AG04449 (cell line): Measurements from ENCODE around the gene GPHB5.

Experiments used
- CTCF ChIA-PET: fragments of 350-600 bp; formaldehyde crosslinking; extraction: SDS; loops from one replicate; lab custom pipeline; 2021; ENCODE audit warnings: antibody characterized with exemption; lab: Yijun Ruan, JAX
- POLR2A ChIA-PET: fragments of 400-600, 350-600 bp; formaldehyde crosslinking; extraction: SDS; loops from one replicate; lab custom pipeline; 2020; ENCODE audit warnings: antibody characterized with exemption, inconsistent platforms; lab: Yijun Ruan, JAX
- DNase-seq: peaks from one replicate; pipeline ENCODE4 v3.0.0-alpha.2; 2010; ENCODE audit warnings: low read depth, low spot score
- H3K4me3 ChIP-seq: 2 replicates; pipeline ENCODE4 v1.5.1; 2011; ENCODE audit warnings: low read depth, mild to moderate bottlenecking, control low read depth, low read length
- TF ChIP-seq, protein P1 (sequence below): IDR thresholded peaks from one replicate; pipeline ENCODE4 v1.5.1; 2011; ENCODE audit warnings: mild to moderate bottlenecking, moderate library complexity, low read length, control low read depth, inconsistent platforms; ENCODE audit not compliant: insufficient read depth; ENCODE audit errors: missing control alignments

Gene GPHB5

DNA sequence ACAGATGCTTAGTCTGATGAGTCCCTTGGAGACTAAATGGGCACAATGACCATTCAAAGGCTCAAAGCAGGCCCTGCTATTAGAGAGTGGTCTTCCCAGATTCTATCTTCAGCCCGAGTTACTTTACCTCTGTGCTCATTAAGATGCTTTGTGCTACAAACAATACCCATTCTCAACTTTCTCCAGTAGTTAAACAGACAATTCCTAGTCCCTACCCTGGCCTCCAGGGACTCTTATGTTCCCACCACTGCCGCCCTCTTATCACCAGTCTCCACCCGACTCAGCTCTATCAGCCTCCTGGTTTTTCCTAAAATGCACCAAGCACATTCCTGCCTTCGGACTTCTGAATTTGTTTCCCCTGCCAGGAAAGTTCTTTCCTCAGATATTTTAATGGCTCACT, 25.6 kb upstream of the GPHB5 start:
- TF ChIP-seq, protein P1, sequence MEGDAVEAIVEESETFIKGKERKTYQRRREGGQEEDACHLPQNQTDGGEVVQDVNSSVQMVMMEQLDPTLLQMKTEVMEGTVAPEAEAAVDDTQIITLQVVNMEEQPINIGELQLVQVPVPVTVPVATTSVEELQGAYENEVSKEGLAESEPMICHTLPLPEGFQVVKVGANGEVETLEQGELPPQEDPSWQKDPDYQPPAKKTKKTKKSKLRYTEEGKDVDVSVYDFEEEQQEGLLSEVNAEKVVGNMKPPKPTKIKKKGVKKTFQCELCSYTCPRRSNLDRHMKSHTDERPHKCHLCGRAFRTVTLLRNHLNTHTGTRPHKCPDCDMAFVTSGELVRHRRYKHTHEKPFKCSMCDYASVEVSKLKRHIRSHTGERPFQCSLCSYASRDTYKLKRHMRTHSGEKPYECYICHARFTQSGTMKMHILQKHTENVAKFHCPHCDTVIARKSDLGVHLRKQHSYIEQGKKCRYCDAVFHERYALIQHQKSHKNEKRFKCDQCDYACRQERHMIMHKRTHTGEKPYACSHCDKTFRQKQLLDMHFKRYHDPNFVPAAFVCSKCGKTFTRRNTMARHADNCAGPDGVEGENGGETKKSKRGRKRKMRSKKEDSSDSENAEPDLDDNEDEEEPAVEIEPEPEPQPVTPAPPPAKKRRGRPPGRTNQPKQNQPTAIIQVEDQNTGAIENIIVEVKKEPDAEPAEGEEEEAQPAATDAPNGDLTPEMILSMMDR = no peak
- no peak overlapping the region for H3K4me3 ChIP-seq
- DNase-seq = no peak
- CTCF ChIA-PET = no interaction called here
- POLR2A ChIA-PET = no interaction called here

- H3K4me3 ChIP-seq = no peak overlapping the region
- TF ChIP-seq, protein P1 = no peak
- ChIA-PET CTCF (no interaction called here), POLR2A (no interaction called here)
- DNase-seq = peak; percentile 5
These were observed 25.1 kb upstream of the GPHB5 start for GRCh38 chr14:63343878-63344277.

- H3K4me3 ChIP-seq = no peak overlapping the region
- DNase-seq = no peak
- POLR2A ChIA-PET = no interaction called here
- CTCF ChIA-PET = no interaction called here
- TF ChIP-seq, protein P1 = no peak
These were observed 23.6 kb upstream of the GPHB5 start for GRCh38 chr14:63342371-63342770.

GRCh38 chr14:63328787-63329737, 10.3 kb upstream of the GPHB5 start:
- ChIA-PET CTCF (no interaction called here), POLR2A (no interaction called here)
- no peak for DNase-seq

GRCh38 chr14:63326840-63327239, 8.1 kb upstream of the GPHB5 start:
- DNase-seq = no peak
- ChIA-PET POLR2A (no interaction called here), CTCF (interaction anchor here (0.6 kb wide), 1 partner anchor 1149 kb away, joined by 3 read pairs; no protein-coding TSS in a partner anchor)
- H3K4me3 ChIP-seq = no peak overlapping the region
- TF ChIP-seq, protein P1 = no peak

More at GRCh38 chr14:63328787-63329737, 10.3 kb upstream of the GPHB5 start:
- TF ChIP-seq, protein P1 = no peak
- H3K4me3 ChIP-seq = no peak overlapping the region

- no peak for DNase-seq
- POLR2A ChIA-PET = no interaction called here
- CTCF ChIA-PET = interaction anchor here (0.6 kb wide), 1 partner anchor 53 kb away, joined by 3 read pairs; no protein-coding TSS in a partner anchor
- TF ChIP-seq, protein P1 = no peak
- no peak overlapping the region for H3K4me3 ChIP-seq
These were observed 4.3 kb upstream of the GPHB5 start for GRCh38 chr14:63322897-63323573.
